ENCODE results near the gene GLYR1.
"Not testable (repeated sequence)": the region's sequence is repeated elsewhere in the genome, so short reads cannot be mapped to it uniquely, and the experiment has no call there.

DNA sequence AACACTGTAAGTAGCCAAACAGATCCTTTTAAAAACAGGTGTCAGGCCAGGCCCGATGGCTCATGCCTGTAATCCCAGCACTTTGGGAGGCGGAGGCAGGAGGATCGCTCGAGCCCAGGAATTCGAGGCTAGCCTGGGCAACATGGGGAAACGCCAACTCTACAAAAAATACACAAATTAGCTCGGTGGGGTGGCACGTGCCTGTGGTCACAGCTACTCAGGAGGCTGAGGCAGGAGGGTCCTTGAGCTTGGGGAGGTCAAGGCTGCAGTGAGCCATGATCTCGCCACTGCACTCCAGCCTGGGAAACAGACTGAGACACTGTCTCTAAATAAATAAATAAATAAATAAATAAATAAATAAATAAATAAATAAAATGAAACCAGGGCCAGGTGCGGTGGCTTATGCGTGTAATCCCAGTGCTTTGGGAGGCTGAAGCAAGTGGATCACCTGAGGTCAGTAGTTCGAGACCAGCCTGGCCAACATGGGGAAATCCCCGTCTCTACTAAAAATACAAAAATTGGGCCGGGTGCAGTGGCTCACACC, 62.6 kb downstream of the GLYR1 start:
- not testable (repeated sequence) for TF ChIP-seq CTBP1 (IDR thresholded peaks at IDR 0.05; ENCODE audit: borderline replicate concordance); ZNF384 (IDR thresholded peaks at IDR 0.05); ARNT (IDR thresholded peaks at IDR 0.05); SUZ12 (IDR thresholded peaks at IDR 0.05); LEF1 (IDR thresholded peaks at IDR 0.05; ENCODE audit: borderline replicate concordance); NFRKB (IDR thresholded peaks at IDR 0.05); BHLHE40 (IDR thresholded peaks at IDR 0.05; ENCODE audit: borderline replicate concordance); ELF4 (IDR thresholded peaks at IDR 0.05); TARDBP (IDR thresholded peaks at IDR 0.05); FOXK2 (IDR thresholded peaks at IDR 0.05); HDGF (IDR thresholded peaks at IDR 0.05; ENCODE audit: borderline replicate concordance); SP1 (IDR thresholded peaks at IDR 0.05)

All from HEK293T (cell line).